ENCODE results near the gene TMEM238L.

GRCh38 chr17:10836145-10836544, 32.2 kb upstream of the TMEM238L start:
- TF ChIP-seq GATA2 (IDR thresholded peaks at IDR 0.05; ENCODE audit: low read depth, low read length), result no peak
- no peak for TF ChIP-seq GATA3 (IDR thresholded peaks at IDR 0.05; ENCODE audit: low read depth, low read length)
